Activated CD8-positive, alpha-beta memory T cell treated with anti-CD3 and anti-CD28 coated beads for 1 hour (primary cell): ENCODE measurements around the gene TNRC18.

ENCODE experiments used
- DNase-seq, 2 donors: peaks; one replicate each; pipeline ENCODE4 v3.0.0-alpha.2; 2020; ENCODE audit warnings: low read depth in 1 of 2; ENCODE audit errors: extremely low read depth in 1 of 2

TNRC18 gene

DNA sequence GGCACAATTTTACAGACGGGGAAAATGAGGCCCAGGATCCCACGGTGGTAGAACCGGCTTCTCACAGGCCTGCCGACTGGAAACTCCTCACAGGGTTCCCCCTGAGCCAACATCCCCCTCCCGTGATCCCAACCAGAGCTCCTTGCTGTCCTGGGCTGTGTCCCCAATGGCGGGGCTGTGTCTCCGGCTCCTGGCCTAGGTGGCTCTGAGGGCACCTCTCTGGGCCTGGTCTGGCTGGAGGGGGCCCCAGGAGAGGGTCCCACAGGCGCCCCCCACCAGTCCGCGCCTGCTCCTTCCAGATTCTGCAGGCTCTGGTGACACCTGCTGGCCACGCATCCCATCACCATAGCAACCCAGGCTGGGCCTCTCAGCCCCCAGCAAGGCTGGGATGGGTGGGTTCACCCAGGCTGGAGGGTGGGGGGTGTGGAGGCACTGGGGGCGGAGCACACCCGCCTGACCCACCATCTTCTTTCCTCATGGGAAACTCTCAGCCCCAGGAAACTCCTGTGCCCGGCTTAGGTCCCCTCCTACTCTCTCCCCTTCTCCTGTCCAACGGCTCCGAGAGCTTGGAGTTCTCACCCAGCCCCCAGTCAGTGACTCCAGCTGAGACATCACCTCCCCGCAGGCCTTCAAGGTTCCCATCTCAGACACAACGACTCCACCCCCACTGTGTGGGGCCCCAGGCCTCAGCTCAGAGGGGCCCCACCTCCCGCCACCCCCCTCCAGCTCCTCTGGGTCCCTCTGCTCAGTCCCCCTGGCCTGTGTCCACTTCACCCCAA lies 27.1 kb upstream of the TNRC18 start:
- DNase-seq: peak in 1 of 2 donors; percentile 23

DNA sequence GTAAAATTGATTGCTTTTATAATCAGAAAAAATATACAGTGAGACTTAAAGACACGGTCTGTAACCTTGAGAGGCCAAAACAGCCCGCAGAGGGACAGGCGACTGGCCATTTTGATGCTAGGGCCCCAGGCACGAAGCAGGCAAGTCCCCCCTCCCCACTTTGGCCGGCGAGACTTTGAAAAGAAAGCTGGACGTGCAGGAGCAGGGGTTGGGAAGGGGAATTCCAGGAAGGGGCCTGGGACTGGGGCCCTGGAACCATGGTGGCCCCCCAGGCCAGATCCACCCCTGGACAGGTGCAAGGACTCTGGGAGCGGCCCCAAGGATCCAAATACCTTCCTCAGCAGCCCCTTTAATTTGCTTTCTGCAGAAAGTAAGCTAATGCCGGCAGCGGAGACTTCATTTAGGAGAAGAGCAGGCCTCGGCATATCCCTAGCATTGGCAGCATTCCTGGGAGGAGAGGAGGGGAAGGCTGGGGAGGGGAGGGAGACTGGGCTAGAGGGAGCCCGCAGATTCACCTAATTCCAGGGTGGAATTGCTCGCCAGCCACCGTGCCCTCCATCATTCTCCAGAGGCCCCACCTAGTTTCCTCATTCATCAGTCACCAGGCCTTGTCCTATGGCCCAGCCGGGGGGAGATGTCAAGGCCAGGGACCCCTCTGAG lies 24.9 kb upstream of the TNRC18 start:
- no peak for DNase-seq

DNA sequence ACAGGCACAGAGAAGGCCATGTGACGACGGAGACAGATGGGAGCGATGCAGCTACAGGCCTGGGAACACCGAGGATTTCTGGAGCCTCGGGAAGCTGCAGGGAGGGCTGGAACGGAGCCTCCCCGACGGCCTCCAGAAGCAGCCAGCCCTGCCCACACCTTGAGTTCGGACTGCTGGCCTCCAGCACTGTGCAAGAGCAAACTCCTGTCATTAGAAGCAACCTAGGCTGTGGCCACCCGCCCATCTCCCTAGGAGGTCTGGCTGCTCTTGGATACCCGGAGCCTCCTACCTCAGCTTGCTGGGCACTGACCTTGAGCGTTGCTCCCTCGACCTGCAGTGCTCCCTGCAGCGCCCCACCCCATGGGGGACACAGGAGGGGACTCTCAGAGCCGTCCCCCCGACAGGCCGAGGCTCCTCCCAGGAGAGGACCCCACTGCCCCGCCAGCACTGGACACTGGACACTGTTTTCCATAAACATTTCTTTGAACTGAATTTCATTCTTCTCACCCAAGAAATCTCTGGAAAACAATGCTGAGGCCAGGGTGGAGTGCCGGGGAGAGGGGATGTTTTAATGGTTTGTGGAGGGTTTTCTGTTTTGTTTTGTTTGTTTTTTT lies 22.5 kb upstream of the TNRC18 start:
- no peak for DNase-seq

DNA sequence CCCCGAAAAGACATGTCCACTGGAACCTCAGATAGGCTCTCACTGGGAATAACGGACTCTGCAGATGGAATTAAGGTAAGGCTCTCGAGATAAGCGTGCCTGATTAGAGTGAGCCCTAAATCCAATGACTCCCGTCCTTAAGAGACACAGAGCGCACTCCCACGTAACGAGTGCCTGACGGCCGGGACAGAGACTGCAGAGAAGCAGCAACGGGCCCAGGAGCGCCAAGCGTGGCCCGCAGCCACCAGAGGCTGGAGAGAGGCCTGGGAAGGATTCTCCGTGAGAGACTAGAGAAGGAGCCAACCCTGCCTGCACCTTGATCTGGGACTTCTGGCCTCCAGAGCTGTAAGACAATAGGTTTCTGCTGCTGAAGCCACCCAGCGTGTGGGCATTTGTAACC lies 20.0 kb upstream of the TNRC18 start:
- no peak for DNase-seq

DNA sequence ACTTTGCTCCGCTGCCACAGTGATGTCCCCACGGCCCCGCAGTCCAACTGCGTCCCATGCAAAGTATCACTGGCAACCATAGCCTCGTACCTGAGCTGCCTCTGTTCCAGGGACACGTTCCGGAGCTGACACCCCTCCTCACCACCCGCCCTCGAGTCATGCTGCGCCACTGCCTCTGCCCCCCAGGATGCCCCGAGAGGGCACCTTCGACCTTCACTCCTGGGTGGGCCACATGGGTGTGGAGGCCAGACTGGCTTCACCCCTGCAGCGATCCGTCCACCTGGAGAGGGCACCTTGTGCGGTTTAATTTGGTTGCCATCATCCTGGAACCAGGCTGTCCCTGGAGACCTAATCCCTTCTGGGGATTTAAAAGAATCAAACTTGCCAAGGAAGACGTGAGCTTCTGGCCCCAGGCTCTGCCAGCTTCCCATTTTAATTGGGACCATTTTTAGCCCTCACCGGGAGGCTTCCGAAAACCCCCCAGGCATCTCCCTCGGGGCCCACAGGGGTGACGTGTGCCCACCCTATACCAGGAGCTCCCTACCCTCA lies 19.2 kb upstream of the TNRC18 start:
- DNase-seq: no peak

DNA sequence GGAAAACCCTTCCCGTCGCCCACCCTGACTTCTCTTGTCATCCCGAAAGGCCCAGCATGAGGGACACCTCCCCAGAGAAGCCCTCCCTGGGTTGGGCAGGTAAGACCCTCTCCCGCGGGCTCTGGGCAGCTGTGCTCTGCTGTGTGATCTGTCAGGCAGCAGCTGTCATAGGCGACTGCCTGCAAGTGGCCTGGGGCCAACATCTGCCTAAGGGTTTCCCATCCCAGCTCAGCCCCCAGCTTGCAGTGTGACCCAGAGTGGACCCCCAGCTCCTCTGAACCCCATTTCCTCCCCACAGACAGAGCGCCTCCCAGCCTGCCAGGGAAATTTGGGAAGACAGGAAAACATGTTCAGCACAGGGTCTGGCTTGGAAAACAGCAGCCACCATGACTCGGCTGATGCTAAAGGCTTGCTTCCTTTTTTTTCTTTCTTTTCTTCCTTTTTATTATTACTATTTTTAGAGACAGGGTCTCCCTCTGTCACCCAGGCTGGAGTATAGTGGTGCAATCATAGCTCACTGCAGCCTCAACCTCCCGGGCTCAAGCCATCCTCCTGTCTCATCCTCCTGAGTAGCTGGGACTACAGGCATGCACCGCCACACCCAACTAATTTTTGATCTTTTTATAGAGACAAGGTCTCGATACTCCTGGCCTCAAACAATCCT lies 18.3 kb upstream of the TNRC18 start:
- DNase-seq: no peak

DNA sequence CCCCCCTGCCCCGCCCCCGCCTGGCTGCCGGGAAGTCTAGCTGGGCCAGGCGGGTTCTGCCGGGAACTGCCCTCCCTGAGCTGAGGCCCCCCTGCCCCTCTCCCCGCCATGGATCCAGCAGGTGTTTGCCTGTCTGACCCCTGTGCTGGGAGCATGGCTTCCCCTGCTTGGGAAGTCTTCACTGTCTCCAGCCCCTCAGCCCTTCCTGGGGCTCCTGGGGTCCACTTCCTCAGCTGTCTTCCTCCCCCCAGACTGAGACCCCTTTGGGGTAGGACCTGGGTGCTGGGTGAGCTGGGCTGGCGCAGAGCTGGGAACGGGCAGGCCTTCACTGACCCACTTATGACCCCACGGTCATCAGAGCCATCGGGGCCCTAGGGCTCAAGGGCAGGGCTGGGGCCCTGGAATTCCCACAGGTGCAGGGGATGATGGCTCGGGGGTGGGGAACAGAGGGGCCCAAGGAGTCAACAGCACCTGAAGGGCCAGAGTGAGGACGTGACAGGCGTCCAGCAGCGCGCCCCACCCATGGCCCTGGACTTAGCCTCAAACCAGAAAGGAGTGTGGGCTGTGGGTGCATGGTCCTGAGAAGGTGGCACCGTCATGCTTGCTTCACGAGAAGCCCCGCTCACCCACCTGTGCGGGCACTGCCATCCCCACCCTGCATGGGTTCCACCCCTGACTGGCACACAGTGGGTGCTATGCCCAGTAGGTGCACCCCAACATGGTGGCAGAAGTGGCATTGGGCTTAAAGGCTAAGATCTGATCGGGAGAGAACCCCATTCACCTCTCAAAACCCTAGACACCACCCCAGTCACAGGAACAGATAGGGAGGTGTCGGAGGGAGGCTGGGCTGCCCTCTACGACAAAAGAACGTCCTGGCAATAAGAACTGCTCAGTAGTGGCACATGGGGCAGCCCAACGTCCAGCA lies 16.2 kb upstream of the TNRC18 start:
- DNase-seq: no peak

DNA sequence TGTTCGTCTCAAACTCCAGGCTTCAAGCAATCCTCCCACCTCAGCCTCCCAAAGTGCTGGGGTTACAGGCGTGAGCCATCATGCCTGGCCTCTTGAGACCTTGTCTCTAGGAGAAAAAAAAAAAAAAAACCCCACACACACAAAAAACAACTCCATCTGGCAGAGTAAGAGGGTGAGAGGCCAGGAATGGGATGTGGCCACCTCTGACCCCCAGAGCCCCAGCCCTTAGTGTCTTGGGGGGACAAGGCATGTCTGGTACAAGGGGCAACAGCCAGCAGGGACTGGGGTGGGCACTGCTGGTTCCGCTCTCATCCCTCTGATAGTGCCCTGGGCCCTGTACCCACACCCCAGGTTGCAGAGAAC lies 15.6 kb upstream of the TNRC18 start:
- no peak for DNase-seq

DNA sequence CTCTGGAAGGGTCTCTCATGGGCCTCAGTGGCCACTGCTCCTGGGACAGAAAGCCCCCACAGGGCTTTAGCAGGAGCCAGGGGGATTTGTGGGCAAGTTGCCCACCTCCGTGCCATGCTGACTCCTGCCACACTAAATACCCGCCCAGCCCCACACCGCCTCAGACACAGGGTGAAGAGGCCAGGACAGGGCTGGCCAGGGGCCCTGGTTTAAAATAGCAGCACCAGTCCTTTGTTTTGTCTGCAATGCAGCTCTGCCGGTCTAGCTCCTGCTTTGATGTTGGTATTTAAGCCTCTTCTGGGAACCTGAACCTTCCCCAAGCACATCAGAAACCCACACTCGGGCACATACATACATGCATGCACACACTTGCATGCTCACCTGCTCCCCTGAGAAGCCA lies 14.4 kb upstream of the TNRC18 start:
- DNase-seq: no peak

DNA sequence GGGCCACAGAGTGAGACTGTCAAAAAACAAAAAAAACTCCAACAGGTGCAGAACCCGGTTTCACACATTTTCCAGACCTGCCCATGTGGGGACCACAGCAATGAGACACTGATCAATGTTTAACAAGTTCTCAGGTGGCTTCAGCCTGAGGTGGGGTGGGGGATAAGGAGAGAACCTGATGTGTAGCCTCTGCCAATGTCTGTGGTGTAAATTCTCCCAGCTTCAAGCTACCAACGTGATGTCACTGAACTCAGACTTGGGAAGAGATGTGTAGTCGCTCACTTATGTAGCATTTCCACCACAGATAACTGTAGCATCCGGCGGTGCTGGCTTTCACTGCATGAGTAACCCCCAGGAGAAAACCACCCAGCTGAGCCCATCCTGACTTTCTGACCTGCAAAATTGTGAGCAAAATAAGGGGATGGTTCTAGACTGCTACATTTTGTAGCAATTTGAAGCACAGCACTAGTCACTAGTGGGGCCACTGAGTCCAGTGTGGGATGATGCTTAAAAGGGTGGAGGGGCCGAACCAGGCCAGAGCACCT lies 13.8 kb upstream of the TNRC18 start:
- DNase-seq: no peak

DNA sequence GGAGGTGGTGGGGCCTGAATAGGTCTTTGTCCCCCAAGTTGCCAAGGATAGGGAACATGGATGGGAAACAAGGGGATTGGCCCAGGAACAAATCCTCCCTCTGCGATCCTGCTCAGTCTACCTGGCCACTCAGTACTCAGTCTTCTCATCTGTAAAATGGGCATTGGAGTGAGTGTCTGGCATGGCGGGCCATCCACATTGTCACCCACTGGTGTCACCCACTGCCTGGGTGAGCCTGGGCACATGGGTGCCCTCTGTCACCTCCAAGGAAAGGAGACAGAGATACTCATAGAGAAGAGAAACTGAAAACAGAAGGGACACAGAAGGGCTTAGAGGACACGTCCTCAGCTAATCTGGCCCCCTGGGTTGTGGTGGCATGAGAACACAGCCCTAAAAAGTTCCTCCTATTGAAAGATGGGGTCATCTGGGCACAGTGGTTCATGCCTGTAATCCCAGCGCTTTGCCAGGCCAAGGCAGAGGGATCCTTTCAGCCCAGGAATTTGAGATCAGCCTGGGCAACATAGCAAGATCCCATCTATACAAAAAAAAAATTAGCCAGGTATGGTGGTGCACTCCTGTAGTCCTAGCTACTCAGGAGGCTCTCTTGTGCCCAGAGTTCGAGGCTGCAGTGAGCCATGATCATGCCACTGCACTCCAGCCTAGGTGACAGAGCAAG lies 12.5 kb upstream of the TNRC18 start:
- no peak for DNase-seq

DNA sequence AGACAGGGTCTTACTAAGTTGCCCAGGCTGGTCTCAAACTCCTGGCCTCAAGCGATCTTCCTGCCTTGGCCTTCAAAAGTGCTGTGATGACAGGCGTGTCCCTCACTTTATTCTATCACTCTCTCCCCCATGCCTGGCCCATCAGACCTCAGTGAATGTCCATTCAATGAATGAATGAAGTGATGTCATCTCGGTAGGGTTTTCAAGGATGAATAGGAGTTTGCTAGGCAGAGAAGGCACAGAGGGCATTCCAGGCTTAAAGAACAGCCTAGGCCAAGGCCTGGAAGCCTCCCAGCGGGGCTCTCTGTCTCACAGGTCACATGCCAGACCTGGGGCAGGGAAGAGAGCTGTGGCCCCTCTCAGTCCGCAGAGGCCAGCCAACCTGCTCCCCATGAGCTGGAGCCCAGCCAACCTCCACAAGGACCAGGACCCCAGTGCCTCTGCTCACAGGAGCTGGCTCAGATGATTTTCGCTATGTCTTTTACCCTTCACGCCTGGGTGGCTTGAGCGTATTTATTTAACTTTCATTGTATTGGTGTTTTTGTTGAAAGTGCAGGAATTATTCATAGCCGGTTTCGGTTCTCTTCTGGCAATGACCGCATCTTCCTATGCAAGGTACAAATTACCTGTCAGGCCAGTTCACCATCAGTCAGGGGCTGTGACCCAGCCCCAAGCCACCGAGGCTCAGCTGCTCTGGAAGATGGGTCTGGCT lies 11.8 kb upstream of the TNRC18 start:
- no peak for DNase-seq

DNA sequence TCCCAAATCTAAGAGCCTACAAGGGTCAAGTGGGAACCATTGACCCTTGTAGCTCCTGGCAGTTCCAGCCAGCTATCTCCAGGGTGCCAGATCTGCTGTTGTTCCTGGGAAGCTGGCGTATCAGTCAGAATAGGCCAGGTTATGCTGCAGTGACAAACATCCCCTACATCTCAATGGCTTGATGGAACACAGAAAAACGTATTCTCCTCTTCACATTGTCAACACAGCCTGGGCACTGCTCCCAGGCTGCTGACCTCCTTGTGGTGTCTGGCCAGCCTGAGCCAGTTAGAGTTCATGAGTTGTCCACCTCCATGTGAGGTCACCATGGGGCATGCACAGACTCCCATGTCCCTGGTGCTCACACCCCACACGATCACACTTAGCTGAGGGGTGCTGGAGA lies 9.5 kb upstream of the TNRC18 start:
- no peak for DNase-seq

DNA sequence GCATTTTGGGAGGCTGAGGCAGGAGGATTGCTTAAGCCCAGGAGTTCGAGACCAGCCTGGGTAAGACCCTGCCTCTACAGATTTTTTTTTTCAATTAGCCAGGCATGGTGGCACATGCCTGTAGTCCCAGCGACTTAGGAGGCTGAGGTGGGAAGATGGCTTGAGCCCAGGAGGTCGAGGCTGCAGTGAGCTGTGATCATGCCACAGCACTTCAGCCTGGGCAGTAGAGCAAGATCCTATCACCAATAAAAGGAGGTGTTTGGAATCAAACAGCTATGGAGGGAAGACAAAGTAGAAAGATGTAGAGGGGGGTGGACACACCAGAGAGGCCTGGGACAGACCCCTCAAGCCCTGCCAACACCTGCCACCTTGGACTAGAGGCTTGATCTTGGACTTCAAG lies 9.1 kb upstream of the TNRC18 start:
- no peak for DNase-seq

DNA sequence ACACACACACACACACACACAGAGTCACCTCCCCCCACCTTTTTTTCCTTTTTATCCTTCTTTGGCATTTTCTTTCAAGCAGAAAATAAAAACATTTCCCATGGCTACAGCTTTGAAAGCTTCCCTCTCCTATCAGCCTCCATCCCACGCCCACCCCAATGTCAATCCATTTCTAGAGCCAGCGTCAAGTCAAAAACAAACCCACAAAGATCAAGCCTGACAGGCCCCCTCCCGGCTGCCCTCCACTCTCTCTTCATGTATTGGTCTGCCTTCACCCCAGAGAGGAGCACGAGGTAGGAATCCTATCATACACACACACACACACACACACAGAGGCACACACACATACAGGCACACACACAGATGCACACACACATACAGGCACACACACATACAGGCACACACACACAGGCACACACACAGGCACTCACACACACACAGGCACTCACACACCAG lies 8.0 kb upstream of the TNRC18 start:
- DNase-seq: no peak

DNA sequence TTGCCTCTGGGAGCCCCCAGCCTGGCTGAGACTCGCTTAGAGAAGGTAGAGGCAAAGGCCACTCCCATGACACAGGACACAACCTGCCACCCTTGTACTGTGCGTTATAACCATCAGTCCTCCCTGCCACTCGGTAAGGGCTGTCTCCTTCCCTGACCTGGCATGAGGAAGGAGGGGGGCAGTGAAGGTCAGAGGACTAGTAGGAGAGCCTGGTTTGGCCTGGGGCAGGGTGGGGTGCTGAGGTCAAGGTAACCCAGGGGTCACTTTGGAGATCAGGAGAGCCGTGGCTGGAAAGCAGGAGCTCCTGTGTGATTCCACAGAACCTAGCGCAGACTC lies 6.9 kb upstream of the TNRC18 start:
- DNase-seq: no peak

DNA sequence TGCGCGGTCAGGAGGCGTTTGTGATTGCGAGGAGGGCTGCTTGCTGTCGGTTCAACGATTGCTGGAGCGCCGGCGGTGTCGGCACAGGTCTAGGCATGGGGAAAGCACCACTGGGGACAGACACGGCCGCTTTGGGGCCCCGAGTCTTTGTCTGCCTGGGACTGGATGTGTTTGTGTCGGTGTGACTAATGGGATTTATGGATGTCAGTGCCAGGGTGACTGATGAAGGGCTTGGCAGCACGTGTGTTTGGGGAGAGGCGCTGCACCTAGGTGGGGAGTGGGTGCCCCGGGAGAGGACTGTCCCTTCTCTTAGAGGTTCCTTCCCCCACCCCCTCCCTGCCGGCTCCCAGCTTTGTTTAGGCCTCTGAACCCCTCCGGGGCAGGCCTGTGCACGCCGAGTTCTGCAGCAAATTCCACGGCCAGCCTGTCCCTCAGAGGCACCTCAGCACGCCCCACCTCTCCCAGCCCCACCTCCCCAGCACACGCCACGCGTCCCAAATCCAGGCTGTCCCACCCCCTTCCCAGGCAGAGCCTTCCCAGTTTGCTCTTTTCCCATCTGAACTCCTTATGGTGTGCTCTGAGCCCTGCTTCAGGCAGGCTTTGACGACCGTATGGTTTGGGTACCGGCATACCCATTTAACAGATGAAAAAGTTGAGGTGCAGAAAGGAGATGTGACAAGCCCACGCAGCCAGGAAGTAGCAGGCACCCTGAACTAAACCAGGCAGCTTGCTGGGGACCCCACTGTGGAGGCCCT lies 6.4 kb upstream of the TNRC18 start:
- DNase-seq: no peak

DNA sequence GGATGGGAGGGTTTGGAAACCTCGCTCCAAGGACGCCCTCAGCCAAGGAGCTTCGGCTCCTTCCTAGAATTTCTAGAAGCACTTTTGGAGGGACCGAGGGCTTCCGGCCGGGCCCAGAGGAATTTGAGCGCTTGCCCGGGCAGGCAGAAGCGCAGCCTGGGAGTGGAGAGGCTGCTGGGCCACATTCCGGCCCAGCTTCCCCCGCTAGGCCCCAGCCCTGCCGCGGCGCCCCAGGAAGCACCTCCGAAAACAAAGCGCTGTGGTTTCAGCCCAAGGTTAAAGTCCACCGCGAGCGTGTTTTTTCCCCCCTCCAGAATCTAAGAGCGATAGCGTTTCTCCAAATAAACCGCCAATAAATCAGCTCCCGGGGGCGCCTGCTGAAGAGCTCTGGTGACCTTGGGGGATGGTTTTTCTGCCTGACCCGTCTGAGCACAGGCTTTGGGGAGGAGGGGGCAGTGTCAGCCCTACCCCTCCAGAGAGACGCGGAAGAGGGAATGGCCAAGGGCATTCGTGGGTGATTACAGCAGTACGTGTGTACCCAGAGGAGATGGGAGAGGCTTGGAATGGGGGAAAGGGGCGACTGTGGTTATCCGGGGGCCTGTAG lies 5.7 kb upstream of the TNRC18 start:
- no peak for DNase-seq
